H1 (cell line): ENCODE results near the gene SRRM4. TPM values are rescaled to one million over a fixed set of nuclear protein-coding genes. Genes with fewer than 3 reads are reported as not detected.

Experiments
- CTCF ChIA-PET: fragments of 300-600 bp; sonication (Branson Sonifier 250); formaldehyde crosslinking; loops from one replicate; lab custom pipeline; 2021; ENCODE audit not compliant: partially characterized antibody; lab: Charles Lee
- POLR2A ChIA-PET: fragments of 300-600 bp; sonication (Branson Sonifier 250); formaldehyde crosslinking; loops from one replicate; lab custom pipeline; 2021; ENCODE audit warnings: inconsistent platforms; ENCODE audit not compliant: partially characterized antibody; lab: Charles Lee
- DNase-seq, 2 experiments: peaks; one replicate each; pipeline versions ENCODE4 v3.0.0 to v3.0.0-alpha.2; 2010 to 2022; ENCODE audit warnings: low spot score in 2 of 2, low read depth in 1 of 2, mixed read lengths in 1 of 2
- FAIRE-seq: peaks from 2 replicates; lab custom pipeline; 2011; peaks lifted over from hg19 to GRCh38; lab: Jason Lieb, UNC
- H2AFZ ChIP-seq: 2 replicates; pipeline ENCODE4 v1.8.1; 2012; ENCODE audit warnings: low read length, inconsistent platforms
- H2AK5ac ChIP-seq: 2 replicates; pipeline ENCODE4 v1.6.1; 2013; ENCODE audit warnings: low read depth, low read length
- H2BK120ac ChIP-seq: replicated peaks from 2 replicates; pipeline ENCODE3; 2013; ENCODE audit warnings: low read depth, low read length, inconsistent platforms
- H2BK12ac ChIP-seq: 2 replicates; pipeline ENCODE4 v1.6.1; 2013; ENCODE audit warnings: low read depth, low read length
- H2BK15ac ChIP-seq: 2 replicates; pipeline ENCODE4 v1.6.1; 2013; ENCODE audit warnings: low read length
- H2BK20ac ChIP-seq: 2 replicates; pipeline ENCODE4 v1.6.1; 2013; ENCODE audit warnings: low read length
- H2BK5ac ChIP-seq: 2 replicates; pipeline ENCODE4 v1.6.1; 2013; ENCODE audit warnings: low read depth, low read length
- H3K14ac ChIP-seq: 2 replicates; pipeline ENCODE4 v1.6.1; 2013; ENCODE audit warnings: inconsistent platforms; ENCODE audit not compliant: insufficient read length
- H3K18ac ChIP-seq: 2 replicates; pipeline ENCODE4 v1.6.1; 2013; ENCODE audit warnings: low read length; ENCODE audit errors: extremely low read depth
- H3K23ac ChIP-seq: 2 replicates; pipeline ENCODE4 v1.6.1; 2013; ENCODE audit warnings: inconsistent platforms; ENCODE audit not compliant: insufficient read length
- H3K23me2 ChIP-seq: 2 replicates; pipeline ENCODE4 v1.6.1; 2013; ENCODE audit warnings: low read depth, low read length
- H3K27ac ChIP-seq: 2 replicates; pipeline ENCODE4 v1.6.1; 2011; ENCODE audit warnings: low read depth, low read length, inconsistent platforms
- H3K27me3 ChIP-seq, 4 experiments: replicated peaks in 1 of 4; 1 replicate in 1 of 4; 2 replicates in 3 of 4; pipeline versions ENCODE4 v1.6.1 to v1.8.1; 2011 to 2013; ENCODE audit warnings: low read length in 3 of 4, mild to moderate bottlenecking in 3 of 4, inconsistent platforms in 2 of 4, mixed read lengths in 2 of 4, moderate library complexity in 1 of 4; ENCODE audit not compliant: control insufficient read depth in 3 of 4, insufficient read depth in 3 of 4; ENCODE audit errors: extremely low read depth in 1 of 4
- H3K36me3 ChIP-seq, 4 experiments: 2 replicates each; pipeline versions ENCODE4 v1.6.1 to v1.8.1; 2011 to 2013; ENCODE audit warnings: mild to moderate bottlenecking in 4 of 4, low read length in 3 of 4, moderate library complexity in 2 of 4, control low read depth in 1 of 4, inconsistent platforms in 1 of 4; ENCODE audit not compliant: insufficient read depth in 4 of 4, control insufficient read depth in 2 of 4
- H3K4ac ChIP-seq: replicated peaks from 2 replicates; pipeline ENCODE3; 2013; ENCODE audit warnings: low read length, low read depth, mixed read lengths, inconsistent platforms; ENCODE audit not compliant: insufficient read length
- H3K4me1 ChIP-seq, 4 experiments: replicated peaks in 1 of 4; 1 replicate in 1 of 4; 2 replicates in 3 of 4; pipeline versions ENCODE4 v1.6.1 to v1.8.1; 2011 to 2013; ENCODE audit warnings: low read length in 3 of 4, inconsistent platforms in 2 of 4, mixed read lengths in 1 of 4; ENCODE audit not compliant: insufficient read depth in 4 of 4, control insufficient read depth in 3 of 4
- H3K4me2 ChIP-seq, 2 experiments: 2 replicates each; pipeline versions ENCODE4 v1.6.1 to v1.8.1; 2011 to 2013; ENCODE audit warnings: low read depth in 2 of 2, low read length in 2 of 2, control low read depth in 1 of 2, inconsistent platforms in 1 of 2, mild to moderate bottlenecking in 1 of 2; ENCODE audit not compliant: insufficient read depth in 1 of 2
- H3K4me3 ChIP-seq, 4 experiments: fragments of 200-600, 300-600 bp in 1 of 4; sonication (generic), shearing (Covaris generic), sonication (Bioruptor Twin) in 1 of 4; 2 replicates each; pipeline versions ENCODE4 v1.5.1 to v1.8.1; 2011 to 2016; ENCODE audit warnings: low read length in 4 of 4, low read depth in 3 of 4, control low read depth in 2 of 4, inconsistent platforms in 2 of 4, mild to moderate bottlenecking in 2 of 4, mixed read lengths in 1 of 4, moderate library complexity in 1 of 4; ENCODE audit not compliant: insufficient read depth in 2 of 4; ENCODE audit errors: extremely low read depth in 1 of 4
- H3K56ac ChIP-seq: replicated peaks from 2 replicates; pipeline ENCODE3; 2013; ENCODE audit warnings: low read depth, mild to moderate bottlenecking, mixed read lengths, low read length, inconsistent platforms; ENCODE audit not compliant: insufficient read length
- H3K79me1 ChIP-seq: 2 replicates; pipeline ENCODE4 v1.6.1; 2013; ENCODE audit warnings: low read depth, low read length, control low read depth
- H3K79me2 ChIP-seq, 2 experiments: 2 replicates each; pipeline versions ENCODE4 v1.6.1 to v1.8.1; 2012 to 2013; ENCODE audit warnings: low read length in 2 of 2, mild to moderate bottlenecking in 2 of 2, inconsistent platforms in 1 of 2; ENCODE audit not compliant: insufficient read depth in 2 of 2, control insufficient read depth in 1 of 2
- H3K9ac ChIP-seq, 4 experiments: replicated peaks in 1 of 4; 1 replicate in 1 of 4; 2 replicates in 3 of 4; pipeline versions ENCODE4 v1.6.1 to v1.8.1; 2011 to 2013; ENCODE audit warnings: low read depth in 3 of 4, low read length in 3 of 4, control low read depth in 2 of 4, mild to moderate bottlenecking in 2 of 4, moderate library complexity in 2 of 4, inconsistent platforms in 1 of 4; ENCODE audit errors: extremely low read depth in 1 of 4
- H3K9me3 ChIP-seq, 2 experiments: 2 replicates each; pipeline versions ENCODE4 v1.6.1 to v1.8.1; 2012 to 2013; ENCODE audit warnings: mild to moderate bottlenecking in 2 of 2, moderate library complexity in 2 of 2, control low read depth in 1 of 2, inconsistent platforms in 1 of 2, low read depth in 1 of 2, low read length in 1 of 2, mixed read lengths in 1 of 2; ENCODE audit not compliant: insufficient read depth in 2 of 2
- H4K20me1 ChIP-seq, 2 experiments: replicated peaks in 1 of 2; 2 replicates each; pipeline versions ENCODE3 to v1.8.1; 2011 to 2013; ENCODE audit warnings: inconsistent platforms in 2 of 2, low read length in 2 of 2, mild to moderate bottlenecking in 1 of 2; ENCODE audit not compliant: insufficient read depth in 2 of 2, control insufficient read depth in 1 of 2
- H4K5ac ChIP-seq: 2 replicates; pipeline ENCODE4 v1.6.1; 2013; ENCODE audit warnings: low read length, low read depth, mixed read lengths, inconsistent platforms; ENCODE audit not compliant: insufficient read length
- H4K8ac ChIP-seq: 2 replicates; pipeline ENCODE4 v1.8.0; 2013; ENCODE audit warnings: mild to moderate bottlenecking, moderate library complexity, low read length, inconsistent platforms; ENCODE audit not compliant: insufficient read depth; ENCODE audit errors: extremely low read depth
- H4K91ac ChIP-seq: replicated peaks from 2 replicates; pipeline ENCODE3; 2013; ENCODE audit warnings: low read length, mixed read lengths, inconsistent platforms; ENCODE audit not compliant: insufficient read length
- BRCA1 ChIP-seq: IDR thresholded peaks from 2 replicates; pipeline ENCODE4 v1.6.1; 2012; ENCODE audit warnings: low read depth, low read length, improper control_type of control experiment
- CBX5 ChIP-seq: fragments of 300-800, 300-1000 bp; sonication (generic); IDR thresholded peaks from 2 replicates; pipeline ENCODE4 v1.7.1; 2016; ENCODE audit warnings: antibody characterized with exemption, low read length, low read depth
- CBX8 ChIP-seq: fragments of 300-800, 300-1000 bp; sonication (generic); IDR thresholded peaks from 2 replicates; pipeline ENCODE4 v1.7.1; 2016; ENCODE audit warnings: low read depth, low read length, borderline replicate concordance
- EP300 ChIP-seq, 2 experiments: IDR thresholded peaks; 1 replicate in 1 of 2; 2 replicates in 1 of 2; pipeline ENCODE4 v1.6.1; 2011 to 2012; ENCODE audit warnings: low read depth in 2 of 2, low read length in 2 of 2, mild to moderate bottlenecking in 2 of 2, borderline replicate concordance in 1 of 2, inconsistent platforms in 1 of 2, moderate library complexity in 1 of 2
- EZH2 ChIP-seq: fragments of 200-600 bp; sonication (generic); IDR thresholded peaks from 2 replicates; pipeline ENCODE4 v1.7.1; 2012; ENCODE audit warnings: low read depth, mild to moderate bottlenecking, moderate library complexity, low read length, inconsistent platforms; ENCODE audit not compliant: severe bottlenecking
- FOSL1 ChIP-seq: IDR thresholded peaks from 2 replicates; pipeline ENCODE4 v1.6.1; 2011; ENCODE audit warnings: mild to moderate bottlenecking, low read depth, low read length, moderate library complexity; ENCODE audit not compliant: insufficient read depth
- HDAC6 ChIP-seq: IDR thresholded peaks from one replicate; pipeline ENCODE4 v1.7.1; 2012; ENCODE audit warnings: low read depth, mild to moderate bottlenecking, inconsistent platforms, low read length, moderate library complexity
- KDM4A ChIP-seq: IDR thresholded peaks from one replicate; pipeline ENCODE4 v1.7.1; 2012; ENCODE audit warnings: low read depth, mild to moderate bottlenecking, moderate library complexity, low read length, inconsistent platforms; ENCODE audit not compliant: severe bottlenecking
- NRF1 ChIP-seq: IDR thresholded peaks from 2 replicates; pipeline ENCODE4 v1.6.1; 2011; ENCODE audit warnings: mild to moderate bottlenecking, low read depth, low read length, improper control_type of control experiment
- SIN3A ChIP-seq, 2 experiments: IDR thresholded peaks in 1 of 2; conservative IDR thresholded peaks in 1 of 2; 2 replicates each; pipeline ENCODE4 v1.6.1; 2011 to 2012; ENCODE audit warnings: low read length in 2 of 2, improper control_type of control experiment in 1 of 2, low read depth in 1 of 2, mild to moderate bottlenecking in 1 of 2
- TAF1 ChIP-seq: IDR thresholded peaks from 2 replicates; pipeline ENCODE4 v1.6.1; 2011; ENCODE audit warnings: mild to moderate bottlenecking, low read depth, low read length
- ZNF274 ChIP-seq: IDR thresholded peaks from 2 replicates; pipeline ENCODE4 v1.7.0; 2012; ENCODE audit warnings: low read length, borderline replicate concordance; ENCODE audit errors: extremely low read depth
- WGBS, 2 experiments: shearing (Covaris generic) in 1 of 2; methylation state at CpG; one replicate each; pipeline versions ENCODE4 v1.1.6 to v1.1.7; 2013 to 2015; ENCODE audit warnings: low lambda C conversion rate in 2 of 2, mixed read lengths in 2 of 2, inconsistent platforms in 1 of 2, low coverage in 1 of 2, missing lambda C conversion rate in 1 of 2; ENCODE audit not compliant: insufficient replicate concordance in 2 of 2, insufficient coverage in 1 of 2, insufficient read length in 1 of 2; ENCODE audit errors: extremely low coverage in 1 of 2, missing lambda C conversion rate in 1 of 2; 5-methylcytosine and 5-hydroxymethylcytosine counted together
- polyA plus RNA-seq, 7 experiments: library from polyadenylated mRNA; depleted of rRNA in 3 of 7; stranded (reverse) in 5 of 7; unstranded in 2 of 7; fragments of >200 nt in 5 of 7; fragments of 200-250 nt in 2 of 7; gene quantifications; 1 replicate in 5 of 7; 2 replicates in 1 of 7; 4 replicates in 1 of 7; pipeline versions ENCODE4 v1.2.1 to v1.2.3, GENCODE V29; 2011 to 2013; ENCODE audit warnings: missing spikeins in 2 of 7, mixed read lengths in 2 of 7
- total RNA-seq: library from RNA; stranded (reverse); fragmentation: NEBNext Ultra II Directional; extraction: Animal tissue kit (Norgen Biotek cat#: 25700); gene quantifications from 2 replicates; pipeline ENCODE4 v1.2.1, GENCODE V29; 2021
- TF ChIP-seq, protein P1 (sequence below): IDR thresholded peaks from 2 replicates; pipeline ENCODE4 v1.6.1; 2011; ENCODE audit warnings: low read depth, mild to moderate bottlenecking, low read length; ENCODE audit not compliant: insufficient read depth

SRRM4 gene
- total and polyA plus RNA-seq, 2 of the 8 experiments (the other 6 are each of a cell fraction or from before 2014, with no cell fraction given), result 0.53 to 1.1 TPM

GRCh38 chr12:118964988-118965387 is 16.4 kb upstream of the SRRM4 start:
- no peak overlapping the region for H2BK15ac ChIP-seq
- no peak overlapping the region for H4K5ac ChIP-seq
- no peak overlapping the region for H3K18ac ChIP-seq
- H3K79me2 ChIP-seq, result no peaks in the 10 kb centered on the region
- no peaks in the 10 kb centered on the region for H3K79me1 ChIP-seq
- H2BK5ac ChIP-seq, result no peak overlapping the region
- no peaks in the 10 kb centered on the region for H3K4me1 ChIP-seq
- H3K4me2 ChIP-seq, result no peak overlapping the region
- H3K27me3 ChIP-seq, result no peaks in the 10 kb centered on the region; a peak in 1 of 7 replicates
- H3K9ac ChIP-seq, result no peak overlapping the region
- H4K91ac ChIP-seq, result no peak overlapping the region
- CTCF ChIA-PET, result interaction anchor here (1.1 to 1.5 kb wide), 2 partner anchors 14 to 116 kb away, joined by 3 to 4 read pairs; no protein-coding TSS in a partner anchor
- no peak overlapping the region for H3K4me3 ChIP-seq
- no peaks in the 10 kb centered on the region for H4K20me1 ChIP-seq
- H3K56ac ChIP-seq, result no peak overlapping the region
- H4K8ac ChIP-seq, result no peak overlapping the region
- H3K27ac ChIP-seq, result no peak overlapping the region
- no peak overlapping the region for H2AK5ac ChIP-seq
- H2BK120ac ChIP-seq, result no peak overlapping the region
- no peaks in the 10 kb centered on the region for H3K36me3 ChIP-seq
- no peak overlapping the region for H3K23ac ChIP-seq
- H2BK12ac ChIP-seq, result no peak overlapping the region
- H2AFZ ChIP-seq, result no peak overlapping the region
- no peaks in the 10 kb centered on the region for H3K23me2 ChIP-seq
- no peak overlapping the region for H3K14ac ChIP-seq
- FAIRE-seq, result no peak
- POLR2A ChIA-PET, result no interaction called here
- 90% methylated on average over 5 of the region's 5 CpGs; no CpG with 5 or more reads in 1 of the 2 experiments for WGBS, 2 experiments
- 0 out of 4 replicates have a peak, but pooled peaks cover 3 to 4% of the 10 kb centered on the region in 2 experiments for H3K9me3 ChIP-seq
- DNase-seq, result no peak
- H2BK20ac ChIP-seq, result no peak overlapping the region
- H3K4ac ChIP-seq, result no peak overlapping the region
- TF ChIP-seq EZH2 (no peak), SIN3A (conservative IDR thresholded peaks at IDR 0.05 in 1 of 2, IDR thresholded peaks at IDR 0.05 in 1 of 2; ENCODE audit: low read depth in 1 of 2, low read length in 2 of 2) (no peak), KDM4A (no peak), EP300 (IDR thresholded peaks at IDR 0.05; ENCODE audit: borderline replicate concordance in 1 of 2, low read depth in 2 of 2, low read length in 2 of 2) (no peak), FOSL1 (no peak), CBX8 (no peak), CBX5 (no peak), HDAC6 (no peak), ZNF274 (no peak), NRF1 (no peak), BRCA1 (no peak), TAF1 (no peak)
- TF ChIP-seq, protein P1, sequence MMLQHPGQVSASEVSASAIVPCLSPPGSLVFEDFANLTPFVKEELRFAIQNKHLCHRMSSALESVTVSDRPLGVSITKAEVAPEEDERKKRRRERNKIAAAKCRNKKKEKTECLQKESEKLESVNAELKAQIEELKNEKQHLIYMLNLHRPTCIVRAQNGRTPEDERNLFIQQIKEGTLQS, result no peak
